Peyer's patch (tissue), 4 donors: ENCODE results near the gene RABL3. TPM values are rescaled to one million over a fixed set of nuclear protein-coding genes. Genes with fewer than 3 reads are reported as not detected.

Source experiments
- DNase-seq, 3 donors: peaks; one replicate each; pipeline ENCODE4 v3.0.0-alpha.2; 2017 to 2019
- H3K27ac ChIP-seq, 4 donors: fragments of 200-600 bp; sonication (generic); one replicate each; pipeline ENCODE4 v1.5.1; 2016 to 2019
- H3K27me3 ChIP-seq, 2 donors: fragments of 200-600 bp; sonication (generic); one replicate each; pipeline ENCODE4 v1.5.1; 2019
- H3K36me3 ChIP-seq, 3 donors: fragments of 200-600 bp; sonication (generic); one replicate each; pipeline ENCODE4 v1.5.1; 2016 to 2019
- H3K4me1 ChIP-seq, 4 donors: fragments of 200-600 bp; sonication (generic); one replicate each; pipeline ENCODE4 v1.5.1; 2016 to 2019
- H3K4me3 ChIP-seq, 4 donors: fragments of 200-600 bp; sonication (generic); 1 replicate in 3 of 4; 2 replicates in 1 of 4; pipeline ENCODE4 v1.5.1; 2016 to 2019; ENCODE audit warnings: mild to moderate bottlenecking in 1 of 4
- H3K9me3 ChIP-seq, 4 donors: fragments of 200-600 bp; sonication (generic); one replicate each; pipeline ENCODE4 v1.5.1; 2016 to 2019; ENCODE audit warnings: mild to moderate bottlenecking in 1 of 4
- POLR2A ChIP-seq, 2 donors: fragments of 450-650 bp; IDR thresholded peaks; one replicate each; pipeline ENCODE4 v1.5.1; 2017; ENCODE audit warnings: antibody characterized with exemption in 2 of 2, mild to moderate bottlenecking in 2 of 2, moderate library complexity in 2 of 2
- total RNA-seq, 4 donors: library from RNA; depleted of rRNA; stranded (reverse); fragments of >200 nt; gene quantifications; one replicate each; pipeline ENCODE4 v1.1.0, GENCODE V29; 2016
- TF ChIP-seq, protein P1 (sequence below), 6 experiments: fragments of 450-650 bp in 4 of 6; fragments of 200-600 bp in 2 of 6; sonication (generic) in 1 of 6; IDR thresholded peaks; one replicate each; pipeline ENCODE4 v1.5.1; 2017 to 2019; ENCODE audit warnings: antibody characterized with exemption in 6 of 6, mild to moderate bottlenecking in 3 of 6, moderate library complexity in 1 of 6

Gene RABL3
- total RNA-seq, 4 donors from 2014 or later = 11.4 to 35.5 (median 14.9) TPM

DNA sequence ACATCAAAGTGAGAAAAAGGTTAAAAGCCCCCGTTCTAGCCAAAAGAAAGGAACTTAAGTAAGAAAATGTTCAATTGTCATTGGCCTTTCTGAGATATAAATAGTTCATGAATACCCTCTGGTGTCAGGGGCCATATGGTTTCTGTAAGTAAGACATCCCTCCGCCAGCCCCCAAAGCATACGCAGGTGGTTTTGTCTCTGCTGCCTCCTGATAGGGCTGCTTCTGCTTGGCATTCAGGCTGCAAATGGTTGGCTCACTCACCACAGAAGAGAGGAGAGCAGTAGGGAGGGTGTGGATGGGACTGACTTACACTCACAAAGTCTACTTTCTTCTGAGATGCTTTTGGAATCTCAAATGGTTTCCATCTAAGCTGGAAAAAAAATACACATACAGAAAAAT is 90.0 kb downstream of the RABL3 start:
- Histone ChIP-seq H3K9me3 (no peaks in the 10 kb centered on the region), H3K36me3 (peaks cover 0 to 10% (median 0%) of the 10 kb centered on the region in 3 donors), H3K4me3 (no peak overlapping the region), H3K4me1 (no peaks in the 10 kb centered on the region), H3K27me3 (no peaks in the 10 kb centered on the region), H3K27ac (no peak overlapping the region)
- DNase-seq = no peak
- TF ChIP-seq, protein P1, sequence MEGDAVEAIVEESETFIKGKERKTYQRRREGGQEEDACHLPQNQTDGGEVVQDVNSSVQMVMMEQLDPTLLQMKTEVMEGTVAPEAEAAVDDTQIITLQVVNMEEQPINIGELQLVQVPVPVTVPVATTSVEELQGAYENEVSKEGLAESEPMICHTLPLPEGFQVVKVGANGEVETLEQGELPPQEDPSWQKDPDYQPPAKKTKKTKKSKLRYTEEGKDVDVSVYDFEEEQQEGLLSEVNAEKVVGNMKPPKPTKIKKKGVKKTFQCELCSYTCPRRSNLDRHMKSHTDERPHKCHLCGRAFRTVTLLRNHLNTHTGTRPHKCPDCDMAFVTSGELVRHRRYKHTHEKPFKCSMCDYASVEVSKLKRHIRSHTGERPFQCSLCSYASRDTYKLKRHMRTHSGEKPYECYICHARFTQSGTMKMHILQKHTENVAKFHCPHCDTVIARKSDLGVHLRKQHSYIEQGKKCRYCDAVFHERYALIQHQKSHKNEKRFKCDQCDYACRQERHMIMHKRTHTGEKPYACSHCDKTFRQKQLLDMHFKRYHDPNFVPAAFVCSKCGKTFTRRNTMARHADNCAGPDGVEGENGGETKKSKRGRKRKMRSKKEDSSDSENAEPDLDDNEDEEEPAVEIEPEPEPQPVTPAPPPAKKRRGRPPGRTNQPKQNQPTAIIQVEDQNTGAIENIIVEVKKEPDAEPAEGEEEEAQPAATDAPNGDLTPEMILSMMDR (IDR thresholded peaks at IDR 0.05) = no peak
- TF ChIP-seq POLR2A (IDR thresholded peaks at IDR 0.05) = no peak

- H3K27me3 ChIP-seq = no peaks in the 10 kb centered on the region
- peaks cover 0 to 10% (median 0%) of the 10 kb centered on the region in 3 donors for H3K36me3 ChIP-seq
- H3K4me1 ChIP-seq = no peaks in the 10 kb centered on the region
- no peak for DNase-seq
- no peak overlapping the region for H3K4me3 ChIP-seq
- TF ChIP-seq, protein P1 (IDR thresholded peaks at IDR 0.05) = no peak
- no peak for TF ChIP-seq POLR2A (IDR thresholded peaks at IDR 0.05)
- no peaks in the 10 kb centered on the region for H3K9me3 ChIP-seq
- H3K27ac ChIP-seq = no peak overlapping the region
Observed at GRCh38 chr3:120650311-120650710, 92.0 kb downstream of the RABL3 start.

DNA sequence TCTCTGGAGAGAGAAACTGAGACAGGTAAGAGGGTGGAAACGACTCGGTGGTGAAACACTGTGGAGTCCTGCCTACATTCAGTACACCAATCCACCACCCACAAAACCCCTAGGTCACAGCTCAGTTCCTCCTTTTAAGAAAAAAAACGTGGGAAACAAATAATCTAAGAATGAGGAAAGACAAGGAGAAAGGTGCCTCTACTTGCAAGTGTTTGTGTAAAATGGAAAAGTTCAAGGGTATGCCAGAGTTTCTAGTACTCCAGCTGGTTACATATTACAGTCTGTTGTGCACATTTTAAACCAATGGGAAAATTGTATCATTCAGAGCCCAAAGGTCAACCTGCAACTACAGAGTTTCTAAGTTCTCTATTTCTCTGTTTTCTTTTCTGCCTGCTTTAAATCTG is 92.5 kb downstream of the RABL3 start:
- H3K4me3 ChIP-seq = no peak overlapping the region
- peaks cover 0 to 7% (median 0%) of the 10 kb centered on the region in 3 donors for H3K36me3 ChIP-seq
- no peaks in the 10 kb centered on the region for H3K9me3 ChIP-seq
- no peak for DNase-seq
- TF ChIP-seq POLR2A (IDR thresholded peaks at IDR 0.05) = no peak
- TF ChIP-seq, protein P1 (IDR thresholded peaks at IDR 0.05) = no peak
- H3K27ac ChIP-seq = no peak overlapping the region
- no peaks in the 10 kb centered on the region for H3K4me1 ChIP-seq
- no peaks in the 10 kb centered on the region for H3K27me3 ChIP-seq

DNA sequence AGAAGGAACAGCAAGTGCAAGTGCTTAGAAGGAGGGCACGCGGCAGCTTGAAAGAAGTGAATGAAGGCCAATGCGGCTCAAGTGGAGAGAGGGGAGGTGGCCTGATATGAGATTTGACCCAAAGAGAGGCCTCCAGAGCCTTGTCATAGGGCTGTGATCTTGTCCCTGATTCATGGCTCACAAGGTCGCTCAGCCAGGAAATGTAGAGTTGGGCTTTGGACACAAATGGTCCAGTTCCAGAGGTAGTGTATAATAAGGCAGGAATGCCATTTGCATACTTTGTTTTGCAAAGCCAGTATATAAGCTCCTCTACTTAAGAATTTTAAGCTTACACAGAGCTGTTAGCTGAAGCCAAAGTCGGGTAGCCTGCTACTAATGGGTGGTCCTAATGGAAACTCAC is 94.0 kb downstream of the RABL3 start:
- Histone ChIP-seq H3K9me3 (no peaks in the 10 kb centered on the region), H3K4me3 (no peak overlapping the region), H3K27ac (no peak overlapping the region), H3K4me1 (no peaks in the 10 kb centered on the region), H3K27me3 (no peaks in the 10 kb centered on the region), H3K36me3 (peaks cover 0 to 4% (median 0%) of the 10 kb centered on the region in 3 donors)
- no peak for DNase-seq
- no peak for TF ChIP-seq POLR2A (IDR thresholded peaks at IDR 0.05)
- TF ChIP-seq, protein P1 (IDR thresholded peaks at IDR 0.05) = no peak

DNA sequence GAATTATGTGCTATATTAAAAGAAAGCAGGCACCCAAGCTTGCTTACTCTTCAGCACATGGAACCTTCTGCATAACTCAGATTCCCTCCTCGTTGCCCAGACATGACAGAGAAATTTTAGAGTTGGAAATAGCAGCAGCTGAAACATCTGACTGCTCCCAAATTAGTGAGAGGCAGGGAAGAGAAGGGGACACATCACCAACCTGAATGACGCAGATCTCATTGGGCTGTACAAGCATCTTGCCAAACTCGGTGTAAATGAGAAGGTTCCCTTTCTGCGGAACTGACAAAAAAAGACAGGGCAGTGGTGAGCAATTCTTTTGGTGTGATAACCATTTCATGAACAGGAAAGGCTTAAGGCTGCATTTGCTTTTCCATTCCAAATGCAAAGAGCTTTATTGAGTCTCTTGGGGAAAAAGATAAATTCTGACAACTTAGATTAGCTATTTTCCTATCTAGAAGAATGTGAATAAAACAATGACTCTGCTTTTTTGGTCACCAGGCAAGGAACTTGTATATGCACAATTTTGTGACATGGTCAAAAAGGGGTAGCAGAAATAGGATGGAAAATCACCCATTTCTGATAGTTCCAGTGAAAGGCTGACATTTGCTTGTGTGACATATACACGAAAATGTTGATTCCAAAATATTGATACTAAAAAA is 95.4 kb downstream of the RABL3 start:
- no peaks in the 10 kb centered on the region for H3K27me3 ChIP-seq
- no peaks in the 10 kb centered on the region for H3K9me3 ChIP-seq
- H3K36me3 ChIP-seq = no peaks in the 10 kb centered on the region
- DNase-seq = no peak
- H3K27ac ChIP-seq = no peak overlapping the region
- H3K4me3 ChIP-seq = no peak overlapping the region
- no peaks in the 10 kb centered on the region for H3K4me1 ChIP-seq
- no peak for TF ChIP-seq POLR2A (IDR thresholded peaks at IDR 0.05)
- TF ChIP-seq, protein P1 (IDR thresholded peaks at IDR 0.05) = no peak
